Measurements from ENCODE around the gene KANK4.
A peak's percentile ranks its signal among the peaks of the same experiment; 100 is the strongest.

GRCh38 chr1:62228136-62228882 is 90.9 kb downstream of the KANK4 start:
- TF ChIP-seq EZH2 (IDR thresholded peaks at IDR 0.05; ENCODE audit: low read depth, low read length, severe bottlenecking) (no peak), POU5F1 (IDR thresholded peaks at IDR 0.05; ENCODE audit: low read depth, low read length) (no peak), MAX (IDR thresholded peaks at IDR 0.05) (0 out of 2 replicates have a peak, but pooled peaks have one; percentile 33), ZNF274 (IDR thresholded peaks at IDR 0.05; ENCODE audit: borderline replicate concordance, extremely low read depth, low read length) (no peak), TAF7 (optimal IDR thresholded peaks at IDR 0.05; ENCODE audit: borderline replicate concordance, low read depth, low read length) (no peak), CTCF (IDR thresholded peaks at IDR 0.05; ENCODE audit: control extremely low read depth in 1 of 3, insufficient read depth in 1 of 3, low read depth in 1 of 3, low read length in 3 of 3) (no peak)

All from H1 (cell line).